Esophagus muscularis mucosa (tissue), 4 donors: ENCODE measurements around the gene PRKAG2. TPM values are rescaled to one million over a fixed set of nuclear protein-coding genes. Genes with fewer than 3 reads are reported as not detected.

ENCODE experiments used
- DNase-seq: peaks from one replicate; pipeline ENCODE4 v3.0.0-alpha.2; 2017; ENCODE audit errors: extremely low spot score
- H3K27ac ChIP-seq, 4 donors: fragments of 200-600 bp; sonication (generic); replicated peaks in 1 of 4; 1 replicate in 3 of 4; 2 replicates in 1 of 4; pipeline ENCODE4 v1.5.1; 2016 to 2019; ENCODE audit warnings: mild to moderate bottlenecking in 1 of 4
- H3K27me3 ChIP-seq, 4 donors: fragments of 200-600 bp; sonication (generic); one replicate each; pipeline versions ENCODE4 v1.5.1 to v1.6.0; 2016 to 2019
- H3K36me3 ChIP-seq, 4 donors: fragments of 200-600 bp; sonication (generic); one replicate each; pipeline ENCODE4 v1.5.1; 2016 to 2019
- H3K4me1 ChIP-seq, 4 donors: fragments of 200-600 bp; sonication (generic); one replicate each; pipeline ENCODE4 v1.5.1; 2016 to 2019
- H3K4me3 ChIP-seq, 4 donors: fragments of 200-600 bp; sonication (generic); 1 replicate in 2 of 4; 2 replicates in 2 of 4; pipeline ENCODE4 v1.5.1; 2016 to 2019; ENCODE audit warnings: mild to moderate bottlenecking in 4 of 4, moderate library complexity in 1 of 4
- H3K9me3 ChIP-seq, 4 donors: fragments of 200-600 bp; sonication (generic); 1 replicate in 3 of 4; 2 replicates in 1 of 4; pipeline ENCODE4 v1.5.1; 2016 to 2019
- EP300 ChIP-seq: sonication (generic); formaldehyde crosslinking; IDR thresholded peaks from one replicate; pipeline ENCODE4 v1.6.1; 2017; ENCODE audit warnings: antibody characterized with exemption
- POLR2A ChIP-seq: fragments of 450-650 bp; IDR thresholded peaks from one replicate; pipeline ENCODE4 v1.6.1; 2017; ENCODE audit warnings: antibody characterized with exemption, moderate library complexity, mild to moderate bottlenecking, low read depth
- POLR2AphosphoS5 ChIP-seq, 2 donors: sonication (generic); formaldehyde crosslinking; IDR thresholded peaks; one replicate each; pipeline ENCODE4 v1.6.1; 2017; ENCODE audit warnings: antibody characterized with exemption in 2 of 2
- WGBS: methylation state at CpG from one replicate; pipeline ENCODE4 v1.1.5; 2018; 5-methylcytosine and 5-hydroxymethylcytosine counted together
- intact Hi-C: fragments of 100-400 bp; cut with DNase I; formaldehyde crosslinking; loops from one replicate; pipeline ENCODE4 v1.15.1; 2023
- total RNA-seq, 4 donors: library from RNA; depleted of rRNA; stranded (reverse); fragments of >200 nt; gene quantifications; one replicate each; pipeline versions ENCODE4 v1.1.0 to v1.2.1, GENCODE V29; 2016
- TF ChIP-seq, protein P1 (sequence below), 3 experiments: fragments of 200-600 bp in 2 of 3; fragments of 450-650 bp in 1 of 3; sonication (generic) in 2 of 3; IDR thresholded peaks; one replicate each; pipeline ENCODE4 v1.5.1; 2017 to 2019; ENCODE audit warnings: antibody characterized with exemption in 3 of 3, mild to moderate bottlenecking in 2 of 3, moderate library complexity in 1 of 3

Gene PRKAG2
- total RNA-seq, 4 donors from 2014 or later = 51.3 to 97.2 (median 77.5) TPM

DNA sequence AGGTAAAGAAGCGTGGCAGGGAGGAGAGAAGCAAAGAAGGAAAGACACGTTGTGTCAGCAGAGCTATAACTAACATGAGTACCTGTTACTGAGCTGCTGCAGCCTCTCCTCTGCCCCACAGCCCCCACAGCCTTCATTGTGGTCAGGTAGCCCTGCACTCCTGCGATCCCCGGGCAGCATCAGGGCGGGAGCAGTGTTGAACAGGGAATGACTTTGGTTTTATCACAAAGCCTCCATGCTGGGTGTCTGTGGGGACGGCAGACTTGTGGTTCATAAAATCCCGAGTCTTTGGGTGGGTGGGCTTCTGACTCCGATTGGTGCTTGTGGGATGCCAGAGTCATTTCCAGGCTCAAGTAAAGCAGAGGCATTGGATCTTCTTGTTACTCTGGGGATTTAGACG is 14.8 kb upstream of the PRKAG2 start:
- Histone ChIP-seq H3K4me1 (peaks cover 0 to under 1% (median 0%) of the 10 kb centered on the region in 4 donors), H3K27ac (no peak overlapping the region), H3K9me3 (no peaks in the 10 kb centered on the region), H3K36me3 (no peaks in the 10 kb centered on the region), H3K4me3 (no peak overlapping the region), H3K27me3 (peaks cover 0 to 33% (median 0%) of the 10 kb centered on the region in 4 donors)
- no peak for TF ChIP-seq POLR2A
- TF ChIP-seq EP300 = no peak
- no peak for TF ChIP-seq POLR2AphosphoS5 (IDR thresholded peaks at IDR 0.05)
- TF ChIP-seq, protein P1, sequence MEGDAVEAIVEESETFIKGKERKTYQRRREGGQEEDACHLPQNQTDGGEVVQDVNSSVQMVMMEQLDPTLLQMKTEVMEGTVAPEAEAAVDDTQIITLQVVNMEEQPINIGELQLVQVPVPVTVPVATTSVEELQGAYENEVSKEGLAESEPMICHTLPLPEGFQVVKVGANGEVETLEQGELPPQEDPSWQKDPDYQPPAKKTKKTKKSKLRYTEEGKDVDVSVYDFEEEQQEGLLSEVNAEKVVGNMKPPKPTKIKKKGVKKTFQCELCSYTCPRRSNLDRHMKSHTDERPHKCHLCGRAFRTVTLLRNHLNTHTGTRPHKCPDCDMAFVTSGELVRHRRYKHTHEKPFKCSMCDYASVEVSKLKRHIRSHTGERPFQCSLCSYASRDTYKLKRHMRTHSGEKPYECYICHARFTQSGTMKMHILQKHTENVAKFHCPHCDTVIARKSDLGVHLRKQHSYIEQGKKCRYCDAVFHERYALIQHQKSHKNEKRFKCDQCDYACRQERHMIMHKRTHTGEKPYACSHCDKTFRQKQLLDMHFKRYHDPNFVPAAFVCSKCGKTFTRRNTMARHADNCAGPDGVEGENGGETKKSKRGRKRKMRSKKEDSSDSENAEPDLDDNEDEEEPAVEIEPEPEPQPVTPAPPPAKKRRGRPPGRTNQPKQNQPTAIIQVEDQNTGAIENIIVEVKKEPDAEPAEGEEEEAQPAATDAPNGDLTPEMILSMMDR (IDR thresholded peaks at IDR 0.05) = no peak
- DNase-seq = no peak
- intact Hi-C loops = no loop called here
- 50% methylated on average over 9 of the region's 9 CpGs for WGBS

GRCh38 chr7:151891182-151891581 is 14.3 kb upstream of the PRKAG2 start:
- WGBS = 60% methylated on average over 7 of the region's 7 CpGs
- Histone ChIP-seq H3K36me3 (no peaks in the 10 kb centered on the region), H3K4me1 (no peaks in the 10 kb centered on the region), H3K27ac (no peak overlapping the region), H3K27me3 (peaks cover 0 to 32% (median 0%) of the 10 kb centered on the region in 4 donors), H3K4me3 (no peak overlapping the region), H3K9me3 (no peaks in the 10 kb centered on the region)
- intact Hi-C loops = no loop called here
- DNase-seq = no peak
- TF ChIP-seq POLR2AphosphoS5 (IDR thresholded peaks at IDR 0.05) (no peak), POLR2A (no peak), EP300 (no peak)
- TF ChIP-seq, protein P1 (IDR thresholded peaks at IDR 0.05) = no peak

GRCh38 chr7:151890355-151891004 is 13.6 kb upstream of the PRKAG2 start:
- WGBS = 80% methylated on average over 12 of the region's 12 CpGs
- Histone ChIP-seq H3K9me3 (no peaks in the 10 kb centered on the region), H3K36me3 (no peaks in the 10 kb centered on the region), H3K27me3 (peaks cover 0 to 36% (median 0%) of the 10 kb centered on the region in 4 donors), H3K4me1 (no peaks in the 10 kb centered on the region), H3K27ac (no peak overlapping the region), H3K4me3 (no peak overlapping the region)
- DNase-seq = no peak
- intact Hi-C loops = no loop called here
- TF ChIP-seq, protein P1 (IDR thresholded peaks at IDR 0.05) = no peak
- no peak for TF ChIP-seq POLR2A
- TF ChIP-seq EP300 = no peak
- TF ChIP-seq POLR2AphosphoS5 (IDR thresholded peaks at IDR 0.05) = no peak

- H3K36me3 ChIP-seq = no peaks in the 10 kb centered on the region
- WGBS = 79% methylated on average over 20 of the region's 21 CpGs
- H3K27ac ChIP-seq = no peak overlapping the region
- intact Hi-C loops = no loop called here
- H3K27me3 ChIP-seq = peaks cover 0 to 40% (median 0%) of the 10 kb centered on the region in 4 donors
- no peaks in the 10 kb centered on the region for H3K9me3 ChIP-seq
- no peak overlapping the region for H3K4me3 ChIP-seq
- TF ChIP-seq EP300 = no peak
- TF ChIP-seq, protein P1 (IDR thresholded peaks at IDR 0.05) = no peak
- TF ChIP-seq POLR2A = no peak
- TF ChIP-seq POLR2AphosphoS5 (IDR thresholded peaks at IDR 0.05) = no peak
- no peak for DNase-seq
- H3K4me1 ChIP-seq = no peaks in the 10 kb centered on the region
Measured at GRCh38 chr7:151889406-151890354, 12.8 kb upstream of the PRKAG2 start.
